ENCODE data around the gene EPS15. TPM values are rescaled to one million over a fixed set of nuclear protein-coding genes. Genes with fewer than 3 reads are reported as not detected.
"Not testable (repeated sequence)": the region's sequence is repeated elsewhere in the genome, so short reads cannot be mapped to it uniquely, and the experiment has no call there.

EPS15 gene
- polyA plus RNA-seq, 5 donors: 36.0 to 63.1 (median 54.0) TPM

DNA sequence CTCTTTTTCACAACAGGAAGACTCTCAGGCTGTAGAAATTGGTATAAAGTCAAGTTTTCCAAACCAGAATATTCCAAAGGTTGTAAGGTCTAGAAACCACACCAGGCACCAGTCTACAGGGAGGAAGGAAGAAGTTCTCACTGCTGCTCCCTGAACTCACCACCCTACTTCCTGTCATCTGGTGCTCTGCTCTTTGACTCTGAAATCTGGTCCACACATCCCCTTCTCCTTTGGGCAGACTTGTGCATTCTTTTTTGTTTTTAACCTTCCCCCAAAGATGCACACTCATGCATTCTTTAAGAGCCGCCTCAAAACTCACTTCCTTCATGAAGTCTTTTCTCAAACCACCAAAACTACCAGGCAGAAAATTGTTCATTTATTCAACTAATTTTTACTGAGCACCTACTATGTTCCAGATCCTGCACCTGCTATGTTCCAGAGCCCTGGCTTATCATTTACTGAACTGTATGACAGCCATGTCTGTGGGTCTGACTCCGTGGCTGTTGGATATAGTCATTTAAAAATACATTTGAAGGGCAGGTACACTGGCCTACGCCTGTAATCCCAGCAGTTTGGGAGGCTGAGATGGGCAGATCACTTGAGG lies 30.1 kb upstream of the EPS15 start:
- no peak for DNase-seq

DNA sequence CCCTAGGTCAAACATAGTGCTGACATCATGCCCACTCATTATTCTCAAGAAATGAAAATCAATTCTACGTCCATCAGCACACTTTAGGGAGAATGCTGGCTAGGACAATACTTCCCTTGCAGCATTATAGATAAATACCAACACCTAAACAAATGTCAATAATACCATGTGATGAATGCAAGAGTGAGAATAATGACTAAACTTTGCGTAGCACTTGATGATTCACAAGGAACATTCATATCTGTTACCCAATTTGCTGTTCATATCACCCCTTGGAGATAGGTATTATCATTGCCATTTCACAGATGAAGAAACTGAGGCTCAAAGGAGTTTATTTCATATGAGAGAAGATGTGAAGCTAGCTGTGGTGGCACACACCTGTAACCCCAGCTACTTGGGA lies 24.8 kb upstream of the EPS15 start:
- DNase-seq: no peak

DNA sequence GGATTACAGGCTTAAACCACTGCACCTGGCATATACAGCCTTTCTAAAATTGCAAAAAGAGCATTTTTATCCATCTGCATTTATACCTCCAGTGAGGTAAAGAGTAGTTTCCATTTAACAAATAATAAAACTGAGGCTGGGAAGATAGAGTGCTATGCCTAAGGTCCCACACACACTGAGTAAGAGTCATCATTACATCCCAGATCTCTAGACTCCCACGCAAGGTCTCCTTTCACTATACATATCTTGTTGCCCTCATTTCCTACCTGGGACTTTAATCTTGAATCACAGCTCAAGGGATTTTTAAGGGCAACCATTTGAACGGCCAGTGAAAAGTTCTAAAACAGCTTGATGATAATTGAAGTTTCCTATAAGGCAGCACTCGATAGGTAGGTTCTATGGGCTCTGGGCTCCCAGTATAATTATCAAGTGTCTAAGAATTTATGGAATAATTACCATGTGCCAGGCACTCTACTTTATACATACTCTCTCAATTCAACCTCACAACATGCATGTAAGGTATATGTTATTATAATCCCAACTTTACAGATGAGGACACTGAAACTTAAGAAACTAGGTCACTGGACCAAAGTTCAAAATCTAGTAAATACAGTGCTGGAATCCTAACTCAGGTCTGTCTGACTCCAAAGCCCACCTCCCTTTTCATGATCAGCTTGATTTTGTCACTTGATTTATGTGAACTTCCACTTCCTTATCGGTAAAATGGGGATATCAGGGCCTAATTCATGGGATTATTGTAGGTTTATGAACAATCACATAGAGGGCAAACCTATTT lies 23.3 kb upstream of the EPS15 start:
- DNase-seq: no peak

DNA sequence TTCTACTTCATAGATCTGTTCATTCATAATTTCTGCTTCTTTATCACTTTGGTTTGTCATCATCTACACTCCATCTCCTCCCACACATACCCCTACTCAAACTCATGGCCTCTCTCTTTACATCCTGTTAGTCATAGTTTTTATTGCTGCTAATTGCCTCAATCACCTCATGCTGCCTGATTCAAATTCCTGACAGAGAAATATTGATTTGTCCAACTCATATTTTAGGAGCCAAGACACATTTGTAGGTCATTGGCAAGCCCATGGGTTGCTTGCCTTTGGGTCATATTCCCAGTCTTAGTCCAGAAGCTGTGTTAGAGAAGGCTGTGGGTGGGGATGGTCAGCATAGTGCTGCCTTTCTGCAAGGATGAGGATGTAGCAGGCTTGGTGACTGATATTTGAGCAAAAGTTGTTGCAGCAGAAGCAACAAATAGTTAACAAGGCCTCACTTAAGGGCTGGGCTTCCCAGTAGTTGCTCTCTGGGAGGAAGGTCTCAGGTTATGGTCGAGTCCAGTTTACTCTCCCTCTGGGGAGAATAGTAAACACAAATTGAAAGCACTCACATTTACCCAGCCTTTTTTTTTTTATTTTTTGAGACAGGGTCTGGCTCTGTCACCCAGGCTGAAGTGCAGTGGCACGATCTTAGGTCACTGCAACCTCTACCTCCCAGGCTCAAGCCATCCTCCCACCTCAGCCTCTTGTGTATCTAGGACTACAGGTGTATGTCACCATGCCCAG lies 22.4 kb upstream of the EPS15 start:
- no peak for DNase-seq

DNA sequence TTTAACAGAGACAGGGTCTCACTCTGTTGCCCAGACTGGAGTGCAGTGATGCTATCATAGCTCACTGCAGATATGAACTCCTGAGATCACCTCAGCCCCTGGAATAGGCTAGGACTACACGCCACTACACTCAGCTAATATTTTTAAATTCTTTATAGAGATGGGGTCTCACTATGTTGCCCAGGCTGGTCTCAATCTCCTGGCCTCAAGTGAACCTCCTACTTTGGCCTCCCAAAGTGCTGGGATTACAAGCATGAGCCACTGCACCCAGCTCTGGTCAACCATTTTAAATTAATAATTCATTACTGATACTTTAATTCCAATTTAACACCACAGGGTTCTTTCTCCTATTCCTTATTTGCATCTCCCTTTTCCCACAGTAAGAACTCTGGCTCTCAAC lies 18.5 kb upstream of the EPS15 start:
- DNase-seq: no peak

DNA sequence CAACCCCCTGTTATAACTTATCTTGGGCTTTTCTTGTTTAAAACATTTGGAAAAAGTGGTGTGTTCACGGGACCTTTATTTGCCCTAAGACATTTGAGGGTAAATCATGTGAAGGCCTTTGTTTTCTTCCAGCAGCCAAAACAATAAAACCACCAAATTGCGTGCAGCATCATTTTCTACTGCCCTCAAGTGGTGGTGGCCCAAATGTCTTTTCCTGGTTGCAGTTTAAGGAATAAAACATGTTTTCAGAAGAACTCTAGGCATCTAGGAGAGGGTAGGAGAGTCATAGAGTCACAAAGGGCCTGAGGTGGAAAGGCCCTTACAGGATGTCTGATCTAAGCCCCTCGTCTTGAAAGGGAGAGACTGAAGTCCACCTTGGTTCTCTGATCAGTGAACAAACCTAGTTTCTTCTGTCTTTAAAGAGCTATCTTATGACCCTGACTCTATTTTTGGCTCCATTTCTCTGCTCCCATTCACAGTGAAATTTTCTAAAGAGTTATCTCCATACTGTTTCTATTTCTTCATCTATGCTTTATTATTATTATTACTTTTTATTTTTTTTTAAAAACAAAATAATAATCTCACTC lies 16.0 kb upstream of the EPS15 start:
- DNase-seq: peak; percentile 20 to 44

DNA sequence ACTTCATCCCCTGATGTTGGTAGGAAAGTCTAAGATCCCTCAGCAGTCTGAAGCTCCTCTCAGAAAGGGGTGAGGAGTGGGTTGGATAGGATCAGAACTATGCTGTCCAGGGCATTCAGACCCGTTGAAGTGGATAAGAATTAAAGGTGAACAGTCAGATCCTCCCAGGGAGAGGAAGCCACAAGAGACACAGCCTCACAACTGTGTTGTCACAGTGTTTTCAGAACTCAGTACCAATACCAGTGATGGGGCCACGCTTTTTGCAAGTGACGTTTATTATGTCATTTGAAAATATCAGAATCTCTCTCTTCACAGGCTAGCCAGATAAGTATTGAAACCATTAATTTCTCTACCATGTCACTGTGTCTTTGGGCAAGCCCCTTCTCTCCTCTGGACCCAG lies 15.4 kb upstream of the EPS15 start:
- DNase-seq: no peak

DNA sequence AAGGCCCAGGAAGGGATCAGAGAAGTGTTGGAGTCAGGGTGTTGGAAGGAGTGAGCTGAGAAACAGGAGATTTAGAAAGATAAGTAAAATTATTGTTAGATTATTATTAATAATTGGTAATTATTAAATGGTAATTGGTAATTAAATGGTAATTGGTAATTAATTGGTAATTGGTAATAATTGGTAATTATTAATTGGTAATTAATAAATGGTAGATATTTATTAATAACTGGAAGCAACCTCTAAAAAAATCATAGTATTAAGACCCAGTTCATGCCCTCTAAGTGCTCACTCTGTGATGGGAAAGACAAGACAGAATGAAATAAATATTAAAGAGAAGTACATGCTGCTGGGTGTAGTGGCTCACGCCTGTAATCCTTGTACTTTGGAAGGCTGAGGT lies 13.8 kb upstream of the EPS15 start:
- no peak for DNase-seq

DNA sequence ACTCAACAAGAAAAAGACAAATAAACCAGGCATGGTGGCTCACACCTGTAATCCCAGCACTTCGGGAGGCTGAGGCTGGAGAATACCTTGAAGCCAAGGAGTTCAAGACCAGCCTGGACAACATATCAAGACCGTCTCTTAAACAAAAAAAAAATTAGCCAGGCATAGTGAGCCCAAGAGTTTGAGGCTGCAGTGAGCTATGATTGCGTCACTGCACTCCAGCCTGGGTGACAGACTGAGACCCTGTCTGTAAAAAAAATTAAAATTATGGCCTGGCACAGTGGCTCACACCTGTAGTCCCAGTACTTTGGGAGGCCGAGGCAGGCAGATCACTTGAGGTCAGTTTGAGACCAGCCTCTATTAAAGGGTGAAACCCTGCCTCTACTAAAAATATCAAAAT lies 11.4 kb upstream of the EPS15 start:
- not testable (repeated sequence) for DNase-seq

DNA sequence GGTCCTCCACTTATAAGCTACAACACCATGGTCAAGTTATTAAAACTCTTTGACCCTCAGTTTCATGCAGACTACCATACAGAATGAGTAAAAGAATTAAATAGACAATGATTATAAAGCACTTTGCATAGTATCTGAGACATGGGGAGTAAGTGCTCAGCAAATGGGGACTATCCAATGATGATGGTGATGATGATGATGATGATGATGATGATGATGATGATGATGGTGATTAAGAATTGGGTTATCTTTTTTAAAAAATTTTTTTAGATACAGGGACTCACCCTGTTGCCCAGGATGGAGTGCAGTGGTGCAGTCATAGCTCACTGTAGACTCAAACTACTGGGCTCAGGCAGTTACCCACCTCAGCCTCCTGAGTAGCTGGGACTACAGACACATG lies 8.1 kb upstream of the EPS15 start:
- no peak for DNase-seq

DNA sequence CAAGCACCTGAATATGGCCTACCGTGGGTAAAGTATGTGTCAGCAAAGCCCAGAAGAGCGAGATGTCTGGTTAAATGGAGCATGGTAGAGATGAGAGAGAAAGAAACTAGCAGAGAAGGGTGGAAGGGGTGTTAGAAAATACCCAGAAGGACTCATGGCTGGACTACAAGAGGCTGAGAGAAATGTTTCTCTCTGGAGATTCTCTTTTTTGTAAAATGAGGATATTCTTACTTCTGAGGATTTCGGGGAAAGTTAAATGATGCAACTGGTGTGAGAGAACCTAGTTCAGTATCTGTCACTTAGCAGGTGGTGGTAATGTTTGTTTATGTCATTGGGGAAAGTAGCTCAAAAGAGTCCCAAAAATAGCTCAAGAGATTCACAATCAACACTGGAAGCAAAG lies 7.2 kb upstream of the EPS15 start:
- no peak for DNase-seq

DNA sequence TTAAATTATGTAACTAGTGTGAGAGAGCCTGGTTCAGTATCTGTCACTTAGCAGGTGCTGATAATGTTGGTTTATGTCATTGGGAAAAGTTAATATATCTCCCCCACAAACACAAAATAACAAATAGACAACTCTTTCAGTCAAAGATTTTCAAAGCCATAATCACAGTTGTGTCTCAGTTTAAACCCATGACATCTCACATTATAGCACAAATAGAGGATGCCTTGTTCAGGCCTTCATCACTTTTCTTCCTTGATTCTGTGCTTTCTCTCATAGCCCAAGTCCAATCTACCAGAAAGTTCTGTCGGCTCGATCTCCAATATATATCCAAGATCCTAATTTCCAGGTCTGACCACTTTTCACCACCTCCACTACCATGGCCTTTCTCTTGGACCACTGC lies 6.2 kb upstream of the EPS15 start:
- DNase-seq: no peak

DNA sequence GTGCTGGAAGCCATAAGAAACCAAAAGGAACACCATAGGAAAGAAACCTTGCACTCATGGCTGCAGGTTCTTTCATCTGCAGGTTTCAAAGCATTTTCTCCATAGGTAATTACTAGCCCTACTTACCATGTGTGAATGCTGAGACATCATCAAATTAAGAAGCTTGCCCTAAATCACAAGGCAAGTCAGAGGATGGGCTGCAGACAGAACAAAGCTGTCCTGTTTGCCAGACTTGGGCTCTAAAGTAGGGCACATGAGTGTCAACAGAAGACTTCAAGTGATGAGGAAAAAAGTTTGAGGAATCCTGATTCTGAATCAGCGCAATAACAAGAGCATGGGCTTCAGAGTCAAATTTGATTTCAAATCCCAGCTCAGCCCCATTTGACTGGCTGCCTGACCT lies 5.8 kb upstream of the EPS15 start:
- no peak for DNase-seq

DNA sequence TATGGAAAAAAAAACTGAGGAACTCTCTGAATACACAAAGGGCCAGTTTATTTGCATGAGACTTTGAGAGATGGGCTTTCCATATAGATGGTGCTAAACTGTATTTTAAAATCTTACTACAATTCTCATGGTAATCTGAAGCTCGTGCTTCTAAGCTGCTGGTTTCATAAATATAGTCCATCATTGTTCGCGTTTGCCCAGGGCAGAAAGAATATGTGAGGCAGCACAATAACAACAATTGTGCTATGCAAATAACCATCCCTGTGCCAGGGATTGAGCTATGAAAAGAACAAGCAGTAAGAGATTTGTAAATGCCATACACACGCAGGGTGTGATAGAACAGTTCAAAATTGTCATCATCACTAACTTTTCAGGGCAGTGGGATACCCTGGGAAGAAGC lies 4.9 kb upstream of the EPS15 start:
- no peak for DNase-seq

DNA sequence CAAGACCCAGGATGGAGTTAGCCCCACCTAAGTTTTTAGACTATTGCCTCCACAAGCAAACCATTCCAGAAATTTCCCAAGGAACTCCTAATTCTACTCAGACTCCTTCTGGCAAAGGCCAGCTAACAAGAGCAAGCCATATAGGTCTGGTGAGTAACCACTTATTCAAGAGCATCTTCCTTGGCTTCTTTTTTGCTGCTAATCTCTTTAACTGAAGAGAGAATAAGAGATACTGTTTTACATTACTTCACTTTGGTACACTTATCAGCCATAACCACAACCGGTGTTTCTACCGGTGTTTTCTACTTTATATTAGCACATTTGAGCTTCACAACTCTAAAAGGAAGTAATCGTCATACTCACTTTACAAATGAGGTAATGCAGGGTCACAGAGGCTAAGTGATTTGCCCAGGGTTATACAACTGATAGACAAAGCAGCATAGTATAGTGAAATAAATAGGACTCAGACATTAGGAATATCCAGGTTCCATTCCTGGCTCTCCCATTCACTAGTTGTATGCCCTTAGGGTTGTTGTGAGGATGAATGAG lies 1.7 kb upstream of the EPS15 start:
- DNase-seq: no peak

DNA sequence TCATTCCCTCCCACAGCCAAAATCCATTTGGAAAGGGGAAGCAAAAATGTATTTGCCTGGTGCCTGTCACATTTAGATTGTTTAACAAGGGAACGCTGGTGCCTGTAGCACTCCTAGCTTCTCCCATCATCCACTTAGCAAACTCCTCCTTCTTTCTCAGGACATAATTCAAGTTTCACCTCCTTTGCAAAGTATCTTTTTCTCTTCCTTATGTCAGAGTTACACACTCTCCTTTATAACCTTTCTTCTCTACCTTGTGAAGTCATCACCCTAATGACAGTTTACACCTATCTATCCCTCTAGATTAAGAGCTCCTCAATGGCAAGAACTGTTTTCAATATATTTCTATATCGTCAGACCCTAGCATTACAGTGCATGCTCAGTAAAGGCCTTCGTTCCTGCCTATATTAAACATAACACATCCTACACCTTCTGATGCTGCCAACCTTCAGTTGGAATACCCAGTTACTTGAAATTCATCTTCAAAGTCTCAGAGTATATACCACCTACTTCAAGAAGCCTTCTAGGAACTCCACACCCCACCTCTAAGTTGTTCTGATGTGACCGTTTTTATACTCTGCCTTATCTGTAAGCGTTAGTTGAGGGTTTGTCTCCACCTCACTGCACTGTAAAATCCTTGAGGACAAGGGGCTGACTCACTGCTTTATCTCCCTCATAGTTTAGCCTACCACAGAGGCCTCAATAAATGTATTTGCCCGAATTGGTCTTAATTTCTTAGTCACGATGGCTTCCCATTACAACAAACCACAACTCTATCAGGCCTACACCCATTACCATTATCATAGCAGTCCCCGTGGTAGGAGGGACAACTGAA lies 1.0 kb upstream of the EPS15 start:
- no peak for DNase-seq

DNA sequence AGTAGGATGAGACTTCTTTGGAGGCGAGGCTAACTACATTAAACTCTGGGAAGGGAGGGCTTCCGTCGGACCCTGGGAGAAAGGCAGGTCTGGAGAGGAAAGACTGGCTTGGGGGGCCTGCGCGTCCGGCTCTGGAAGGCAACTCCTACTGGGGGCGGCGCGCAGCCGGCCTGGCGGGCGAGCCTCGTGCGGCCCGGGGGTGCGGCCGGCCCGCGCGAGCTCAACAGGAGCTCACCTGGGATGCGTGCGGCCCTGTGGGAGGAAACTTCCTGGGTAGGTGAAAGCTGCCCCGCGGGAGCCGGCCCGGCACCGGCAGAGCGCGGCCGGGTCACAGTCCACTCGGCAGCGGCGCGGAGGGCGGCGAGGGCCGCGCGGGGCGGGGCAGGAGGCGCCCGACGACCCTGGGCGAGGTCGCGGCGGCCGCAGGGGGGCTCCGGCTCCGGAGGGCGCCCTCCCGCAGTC lies 449 bp downstream of the EPS15 start:
- no peak for DNase-seq

DNA sequence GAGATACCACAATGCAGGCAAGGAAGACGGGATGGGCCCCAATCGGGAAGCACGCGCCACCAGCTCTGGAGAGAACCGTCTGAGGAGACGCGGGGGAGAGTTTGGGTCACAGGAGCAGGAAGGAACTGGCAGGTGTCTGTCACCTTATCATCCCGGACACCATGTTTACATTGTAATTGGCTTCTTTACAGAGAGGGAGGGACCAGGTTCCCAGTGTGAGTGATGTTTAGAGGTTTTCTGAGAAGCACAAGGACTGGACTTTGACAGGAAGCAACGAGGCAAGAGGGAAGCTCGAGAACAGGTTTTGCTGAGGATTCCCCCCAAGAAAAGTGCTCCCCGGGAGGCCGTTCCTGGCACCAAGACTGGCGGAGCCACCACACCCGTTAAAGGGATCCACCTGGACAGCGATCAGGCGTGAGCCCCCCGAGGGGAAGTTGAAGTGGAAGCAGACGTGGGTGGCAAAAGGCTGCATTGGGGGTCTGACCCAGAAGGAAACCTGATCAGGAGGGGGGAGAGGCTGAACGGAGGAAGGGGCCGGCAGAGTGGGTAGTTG lies 957 bp downstream of the EPS15 start:
- peak; percentile 30 to 42 for DNase-seq

DNA sequence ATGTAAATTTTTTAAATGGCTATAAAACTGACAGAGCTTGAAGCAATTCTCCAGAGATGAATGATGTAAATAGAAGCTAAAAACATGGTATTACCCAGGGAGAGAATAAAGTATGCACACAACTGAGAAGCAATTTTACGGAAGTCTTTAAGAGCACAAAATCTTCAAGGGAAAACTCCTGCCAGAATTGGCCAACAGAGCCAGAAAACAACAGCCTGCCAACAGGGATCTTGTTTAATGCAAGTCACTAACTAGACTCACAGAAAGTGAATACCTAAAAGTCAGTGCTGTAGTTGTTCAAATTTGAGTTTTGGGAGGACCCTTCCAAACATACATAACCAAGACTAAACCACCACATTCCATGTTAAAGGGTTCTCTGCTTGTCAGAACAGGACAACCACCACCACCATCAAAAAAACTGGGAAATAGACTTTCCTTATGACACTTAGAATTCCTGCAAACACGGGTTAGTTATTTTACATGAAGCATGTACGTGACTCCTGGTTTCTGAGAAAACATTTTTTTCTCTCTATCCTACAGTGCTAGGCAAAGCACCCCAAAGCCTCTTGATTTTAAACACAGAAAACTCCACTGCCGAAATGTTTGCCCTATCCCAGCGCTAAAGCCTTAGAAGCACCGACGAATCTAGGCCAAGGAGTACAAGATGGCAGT lies 1.6 kb downstream of the EPS15 start:
- peak; percentile 16 to 37 for DNase-seq

DNA sequence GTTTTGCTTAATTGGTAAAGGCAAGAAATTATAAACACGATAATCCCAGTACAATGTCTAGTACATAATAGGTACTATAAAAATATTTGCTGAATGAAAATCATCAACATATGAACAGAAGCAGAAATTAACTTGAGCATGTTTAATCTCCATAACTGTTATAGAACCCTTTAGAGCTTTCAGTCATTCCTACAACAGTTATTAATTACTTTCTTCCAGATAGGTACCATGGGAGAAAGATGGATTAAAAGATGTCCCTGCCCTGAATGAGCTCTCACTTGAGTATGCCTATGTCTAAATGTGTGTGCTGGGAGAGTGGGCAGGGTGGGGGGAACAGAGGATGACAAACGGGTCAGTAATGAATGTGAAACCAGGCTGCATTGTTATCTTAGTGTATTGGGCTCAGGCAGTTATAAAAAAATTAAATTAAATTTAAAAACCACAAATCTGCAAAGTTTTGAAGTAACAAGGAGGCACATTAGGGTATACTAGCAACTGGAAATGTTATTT lies 2.4 kb downstream of the EPS15 start:
- no peak for DNase-seq

Measured in right lung (tissue), 5 donors.